ENCODE measurements around the gene STARD3NL.

GRCh38 chr7:38190011-38190410 lies 12.0 kb downstream of the STARD3NL start:
- TF ChIP-seq CTCF (IDR thresholded peaks at IDR 0.05) (no peak), POLR2A (IDR thresholded peaks at IDR 0.05) (no peak)

All from body of pancreas (tissue), 4 donors.